H1 (cell line): Measurements from ENCODE around the gene SLC6A7. TPM values are rescaled to one million over a fixed set of nuclear protein-coding genes. Genes with fewer than 3 reads are reported as not detected.

ENCODE experiments used
- CTCF ChIA-PET: fragments of 300-600 bp; sonication (Branson Sonifier 250); formaldehyde crosslinking; loops from one replicate; lab custom pipeline; 2021; ENCODE audit not compliant: partially characterized antibody; lab: Charles Lee
- POLR2A ChIA-PET: fragments of 300-600 bp; sonication (Branson Sonifier 250); formaldehyde crosslinking; loops from one replicate; lab custom pipeline; 2021; ENCODE audit warnings: inconsistent platforms; ENCODE audit not compliant: partially characterized antibody; lab: Charles Lee
- DNase-seq, 2 experiments: peaks; one replicate each; pipeline versions ENCODE4 v3.0.0 to v3.0.0-alpha.2; 2010 to 2022; ENCODE audit warnings: low spot score in 2 of 2, low read depth in 1 of 2, mixed read lengths in 1 of 2
- FAIRE-seq: peaks from 2 replicates; lab custom pipeline; 2011; peaks lifted over from hg19 to GRCh38; lab: Jason Lieb, UNC
- H2AFZ ChIP-seq: 2 replicates; pipeline ENCODE4 v1.8.1; 2012; ENCODE audit warnings: low read length, inconsistent platforms
- H2AK5ac ChIP-seq: 2 replicates; pipeline ENCODE4 v1.6.1; 2013; ENCODE audit warnings: low read depth, low read length
- H2BK120ac ChIP-seq: replicated peaks from 2 replicates; pipeline ENCODE3; 2013; ENCODE audit warnings: low read depth, low read length, inconsistent platforms
- H2BK12ac ChIP-seq: 2 replicates; pipeline ENCODE4 v1.6.1; 2013; ENCODE audit warnings: low read depth, low read length
- H2BK15ac ChIP-seq: 2 replicates; pipeline ENCODE4 v1.6.1; 2013; ENCODE audit warnings: low read length
- H2BK20ac ChIP-seq: 2 replicates; pipeline ENCODE4 v1.6.1; 2013; ENCODE audit warnings: low read length
- H2BK5ac ChIP-seq: 2 replicates; pipeline ENCODE4 v1.6.1; 2013; ENCODE audit warnings: low read depth, low read length
- H3K14ac ChIP-seq: 2 replicates; pipeline ENCODE4 v1.6.1; 2013; ENCODE audit warnings: inconsistent platforms; ENCODE audit not compliant: insufficient read length
- H3K18ac ChIP-seq: 2 replicates; pipeline ENCODE4 v1.6.1; 2013; ENCODE audit warnings: low read length; ENCODE audit errors: extremely low read depth
- H3K23ac ChIP-seq: 2 replicates; pipeline ENCODE4 v1.6.1; 2013; ENCODE audit warnings: inconsistent platforms; ENCODE audit not compliant: insufficient read length
- H3K23me2 ChIP-seq: 2 replicates; pipeline ENCODE4 v1.6.1; 2013; ENCODE audit warnings: low read depth, low read length
- H3K27ac ChIP-seq: 2 replicates; pipeline ENCODE4 v1.6.1; 2011; ENCODE audit warnings: low read depth, low read length, inconsistent platforms
- H3K27me3 ChIP-seq, 4 experiments: replicated peaks in 1 of 4; 1 replicate in 1 of 4; 2 replicates in 3 of 4; pipeline versions ENCODE4 v1.6.1 to v1.8.1; 2011 to 2013; ENCODE audit warnings: low read length in 3 of 4, mild to moderate bottlenecking in 3 of 4, inconsistent platforms in 2 of 4, mixed read lengths in 2 of 4, moderate library complexity in 1 of 4; ENCODE audit not compliant: control insufficient read depth in 3 of 4, insufficient read depth in 3 of 4; ENCODE audit errors: extremely low read depth in 1 of 4
- H3K36me3 ChIP-seq, 4 experiments: 2 replicates each; pipeline versions ENCODE4 v1.6.1 to v1.8.1; 2011 to 2013; ENCODE audit warnings: mild to moderate bottlenecking in 4 of 4, low read length in 3 of 4, moderate library complexity in 2 of 4, control low read depth in 1 of 4, inconsistent platforms in 1 of 4; ENCODE audit not compliant: insufficient read depth in 4 of 4, control insufficient read depth in 2 of 4
- H3K4ac ChIP-seq: replicated peaks from 2 replicates; pipeline ENCODE3; 2013; ENCODE audit warnings: low read length, low read depth, mixed read lengths, inconsistent platforms; ENCODE audit not compliant: insufficient read length
- H3K4me1 ChIP-seq, 4 experiments: replicated peaks in 1 of 4; 1 replicate in 1 of 4; 2 replicates in 3 of 4; pipeline versions ENCODE4 v1.6.1 to v1.8.1; 2011 to 2013; ENCODE audit warnings: low read length in 3 of 4, inconsistent platforms in 2 of 4, mixed read lengths in 1 of 4; ENCODE audit not compliant: insufficient read depth in 4 of 4, control insufficient read depth in 3 of 4
- H3K4me2 ChIP-seq, 2 experiments: 2 replicates each; pipeline versions ENCODE4 v1.6.1 to v1.8.1; 2011 to 2013; ENCODE audit warnings: low read depth in 2 of 2, low read length in 2 of 2, control low read depth in 1 of 2, inconsistent platforms in 1 of 2, mild to moderate bottlenecking in 1 of 2; ENCODE audit not compliant: insufficient read depth in 1 of 2
- H3K4me3 ChIP-seq, 4 experiments: fragments of 200-600, 300-600 bp in 1 of 4; sonication (generic), shearing (Covaris generic), sonication (Bioruptor Twin) in 1 of 4; 2 replicates each; pipeline versions ENCODE4 v1.5.1 to v1.8.1; 2011 to 2016; ENCODE audit warnings: low read length in 4 of 4, low read depth in 3 of 4, control low read depth in 2 of 4, inconsistent platforms in 2 of 4, mild to moderate bottlenecking in 2 of 4, mixed read lengths in 1 of 4, moderate library complexity in 1 of 4; ENCODE audit not compliant: insufficient read depth in 2 of 4; ENCODE audit errors: extremely low read depth in 1 of 4
- H3K56ac ChIP-seq: replicated peaks from 2 replicates; pipeline ENCODE3; 2013; ENCODE audit warnings: low read depth, mild to moderate bottlenecking, mixed read lengths, low read length, inconsistent platforms; ENCODE audit not compliant: insufficient read length
- H3K79me1 ChIP-seq: 2 replicates; pipeline ENCODE4 v1.6.1; 2013; ENCODE audit warnings: low read depth, low read length, control low read depth
- H3K79me2 ChIP-seq, 2 experiments: 2 replicates each; pipeline versions ENCODE4 v1.6.1 to v1.8.1; 2012 to 2013; ENCODE audit warnings: low read length in 2 of 2, mild to moderate bottlenecking in 2 of 2, inconsistent platforms in 1 of 2; ENCODE audit not compliant: insufficient read depth in 2 of 2, control insufficient read depth in 1 of 2
- H3K9ac ChIP-seq, 4 experiments: replicated peaks in 1 of 4; 1 replicate in 1 of 4; 2 replicates in 3 of 4; pipeline versions ENCODE4 v1.6.1 to v1.8.1; 2011 to 2013; ENCODE audit warnings: low read depth in 3 of 4, low read length in 3 of 4, control low read depth in 2 of 4, mild to moderate bottlenecking in 2 of 4, moderate library complexity in 2 of 4, inconsistent platforms in 1 of 4; ENCODE audit errors: extremely low read depth in 1 of 4
- H3K9me3 ChIP-seq, 2 experiments: 2 replicates each; pipeline versions ENCODE4 v1.6.1 to v1.8.1; 2012 to 2013; ENCODE audit warnings: mild to moderate bottlenecking in 2 of 2, moderate library complexity in 2 of 2, control low read depth in 1 of 2, inconsistent platforms in 1 of 2, low read depth in 1 of 2, low read length in 1 of 2, mixed read lengths in 1 of 2; ENCODE audit not compliant: insufficient read depth in 2 of 2
- H4K20me1 ChIP-seq, 2 experiments: replicated peaks in 1 of 2; 2 replicates each; pipeline versions ENCODE3 to v1.8.1; 2011 to 2013; ENCODE audit warnings: inconsistent platforms in 2 of 2, low read length in 2 of 2, mild to moderate bottlenecking in 1 of 2; ENCODE audit not compliant: insufficient read depth in 2 of 2, control insufficient read depth in 1 of 2
- H4K5ac ChIP-seq: 2 replicates; pipeline ENCODE4 v1.6.1; 2013; ENCODE audit warnings: low read length, low read depth, mixed read lengths, inconsistent platforms; ENCODE audit not compliant: insufficient read length
- H4K8ac ChIP-seq: 2 replicates; pipeline ENCODE4 v1.8.0; 2013; ENCODE audit warnings: mild to moderate bottlenecking, moderate library complexity, low read length, inconsistent platforms; ENCODE audit not compliant: insufficient read depth; ENCODE audit errors: extremely low read depth
- H4K91ac ChIP-seq: replicated peaks from 2 replicates; pipeline ENCODE3; 2013; ENCODE audit warnings: low read length, mixed read lengths, inconsistent platforms; ENCODE audit not compliant: insufficient read length
- NANOG ChIP-seq: IDR thresholded peaks from 2 replicates; pipeline ENCODE4 v1.6.1; 2011; ENCODE audit warnings: low read length, low read depth, mild to moderate bottlenecking, inconsistent platforms; ENCODE audit not compliant: insufficient read depth, poor library complexity, severe bottlenecking
- POLR2A ChIP-seq, 2 experiments: IDR thresholded peaks; 1 replicate in 1 of 2; 2 replicates in 1 of 2; pipeline ENCODE4 v1.6.1; 2011; ENCODE audit warnings: low read depth in 2 of 2, low read length in 2 of 2, mild to moderate bottlenecking in 2 of 2; ENCODE audit errors: control extremely low read depth in 1 of 2
- RAD21 ChIP-seq, 2 experiments: IDR thresholded peaks in 1 of 2; conservative IDR thresholded peaks in 1 of 2; 2 replicates each; pipeline ENCODE4 v1.6.1; 2011; ENCODE audit warnings: low read depth in 2 of 2, low read length in 2 of 2, improper control_type of control experiment in 1 of 2, inconsistent platforms in 1 of 2, mild to moderate bottlenecking in 1 of 2, moderate library complexity in 1 of 2
- TAF1 ChIP-seq: IDR thresholded peaks from 2 replicates; pipeline ENCODE4 v1.6.1; 2011; ENCODE audit warnings: mild to moderate bottlenecking, low read depth, low read length
- WGBS, 2 experiments: shearing (Covaris generic) in 1 of 2; methylation state at CpG; one replicate each; pipeline versions ENCODE4 v1.1.6 to v1.1.7; 2013 to 2015; ENCODE audit warnings: low lambda C conversion rate in 2 of 2, mixed read lengths in 2 of 2, inconsistent platforms in 1 of 2, low coverage in 1 of 2, missing lambda C conversion rate in 1 of 2; ENCODE audit not compliant: insufficient replicate concordance in 2 of 2, insufficient coverage in 1 of 2, insufficient read length in 1 of 2; ENCODE audit errors: extremely low coverage in 1 of 2, missing lambda C conversion rate in 1 of 2; 5-methylcytosine and 5-hydroxymethylcytosine counted together
- polyA plus RNA-seq, 7 experiments: library from polyadenylated mRNA; depleted of rRNA in 3 of 7; stranded (reverse) in 5 of 7; unstranded in 2 of 7; fragments of >200 nt in 5 of 7; fragments of 200-250 nt in 2 of 7; gene quantifications; 1 replicate in 5 of 7; 2 replicates in 1 of 7; 4 replicates in 1 of 7; pipeline versions ENCODE4 v1.2.1 to v1.2.3, GENCODE V29; 2011 to 2013; ENCODE audit warnings: missing spikeins in 2 of 7, mixed read lengths in 2 of 7
- total RNA-seq: library from RNA; stranded (reverse); fragmentation: NEBNext Ultra II Directional; extraction: Animal tissue kit (Norgen Biotek cat#: 25700); gene quantifications from 2 replicates; pipeline ENCODE4 v1.2.1, GENCODE V29; 2021
- TF ChIP-seq, protein P1 (sequence below): IDR thresholded peaks from 2 replicates; pipeline ENCODE4 v1.6.1; 2012; ENCODE audit warnings: inconsistent platforms

SLC6A7 gene
- total and polyA plus RNA-seq, 2 of the 8 experiments (the other 6 are each of a cell fraction or from before 2014, with no cell fraction given), result 0.07 to 0.12 TPM

- Histone ChIP-seq H3K4me2 (peak within 1 kb of the TSS; percentile 69 to 73), H4K91ac (no peak within 1 kb of the TSS), H2BK15ac (peak within 1 kb of the TSS; percentile 40; the same call in 1 of the 2 replicates), H4K20me1 (no peaks in the 10 kb centered on the region), H3K4me1 (peaks cover 6 to 27% (median 13%) of the 10 kb centered on the region in 4 experiments), H3K79me2 (no peaks in the 10 kb centered on the region), H4K8ac (peak within 1 kb of the TSS; percentile 76), H3K4me3 (peak within 1 kb of the TSS; percentile 7 to 50 (median 24); a peak in 6 of 8 replicates), H2BK5ac (peak within 1 kb of the TSS; percentile 72; the same call in 1 of the 2 replicates), H2BK120ac (no peak within 1 kb of the TSS), H2AFZ (no peak within 1 kb of the TSS; the same call in 1 of the 2 replicates), H4K5ac (no peak within 1 kb of the TSS), H2BK20ac (0 out of 2 replicates have a peak within 1 kb of the TSS, but pooled peaks have one; percentile 5), H3K27me3 (no peaks in the 10 kb centered on the region; a peak in 2 of 7 replicates), H3K27ac (no peak within 1 kb of the TSS), H3K36me3 (no peaks in the 10 kb centered on the region), H3K9ac (peak within 1 kb of the TSS in 1 of 4 experiments; percentile 4; a peak in 2 of 7 replicates), H3K18ac (peak within 1 kb of the TSS; percentile 63), H3K23ac (no peak within 1 kb of the TSS), H2AK5ac (peak within 1 kb of the TSS; percentile 91; the same call in 1 of the 2 replicates), H3K23me2 (no peaks in the 10 kb centered on the region; the same call in 1 of the 2 replicates), H3K14ac (no peak within 1 kb of the TSS), H3K79me1 (no peaks in the 10 kb centered on the region), H3K56ac (no peak within 1 kb of the TSS), H3K9me3 (no peaks in the 10 kb centered on the region)
- WGBS, 2 experiments, result 16% methylated on average over 6 of the region's 17 CpGs; no CpG with 5 or more reads in 1 of the 2 experiments
- ChIA-PET CTCF (interaction anchor here (0.8 to 15.3 kb wide), 13 partner anchors 9 to 95 kb away, joined by 3 to 372 read pairs (median 7); no protein-coding TSS in a partner anchor), POLR2A (interaction anchor here (0.7 to 3.4 kb wide), 4 partner anchors 11 to 29 kb away, joined by 3 to 14 read pairs (median 5); no protein-coding TSS in a partner anchor)
- FAIRE-seq, result no peak
- peak in 1 of 2 experiments; percentile 79 for DNase-seq
- TF ChIP-seq RAD21 (IDR thresholded peaks at IDR 0.05 in 1 of 2, conservative IDR thresholded peaks at IDR 0.05 in 1 of 2; ENCODE audit: low read depth in 2 of 2, low read length in 2 of 2) (peak in 1 of 2 experiments; percentile 12; a peak in 1 of 4 replicates), POLR2A (IDR thresholded peaks at IDR 0.05; ENCODE audit: control extremely low read depth in 1 of 2, low read depth in 2 of 2, low read length in 2 of 2) (0 out of 3 replicates have a peak, but pooled peaks of 1 of the 2 experiments have one; percentile 18), NANOG (no peak), TAF1 (peak; percentile 67)
- TF ChIP-seq, protein P1, sequence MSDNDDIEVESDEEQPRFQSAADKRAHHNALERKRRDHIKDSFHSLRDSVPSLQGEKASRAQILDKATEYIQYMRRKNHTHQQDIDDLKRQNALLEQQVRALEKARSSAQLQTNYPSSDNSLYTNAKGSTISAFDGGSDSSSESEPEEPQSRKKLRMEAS, result peak; percentile 40; the same call in 1 of the 2 replicates
- TF ChIP-seq, all 59 proteins: peak for 4
- Histone ChIP-seq H3K4ac (peak within 1 kb of the TSS; percentile 22), H2BK12ac (peak within 1 kb of the TSS; percentile 78)
Measured at GRCh38 chr5:150155258-150156026, 34.4 kb upstream of the SLC6A7 start, which contains the start of gene PDGFRB. Gene PDGFRB (minus strand): TSS chr5:150155845. CDS start chr5:150137047, 18,798 bp downstream.
